Panc1 (cell line): Measurements from ENCODE around the gene AQP12B. TPM values are rescaled to one million over a fixed set of nuclear protein-coding genes. Genes with fewer than 3 reads are reported as not detected.

Source experiments
- ATAC-seq: fragments of 200-7000 bp; cut with Tn5 transposase; 2 replicates; pipeline ENCODE4 v1.9.1; 2020; ENCODE audit warnings: mild to moderate bottlenecking, moderate library complexity
- BruUV-seq: library from RNA; stranded (reverse); fragments of 400-500 nt; replicated peaks from 2 replicates; lab custom pipeline; 2021; lab: Mats Ljungman, UMichigan
- CTCF ChIA-PET: fragments of 300-600 bp; sonication (Branson Sonifier 250); formaldehyde crosslinking; loops from one replicate; lab custom pipeline; 2022; ENCODE audit warnings: antibody characterized with exemption; lab: Charles Lee
- POLR2A ChIA-PET: fragments of 300-600 bp; sonication (Branson Sonifier 250); formaldehyde crosslinking; loops from one replicate; lab custom pipeline; 2022; ENCODE audit warnings: antibody characterized with exemption; lab: Charles Lee
- DNase-seq: peaks from one replicate; pipeline ENCODE4 v3.0.0-alpha.2; 2010; ENCODE audit warnings: low read depth, low spot score
- H3K27ac ChIP-seq: 2 replicates; pipeline ENCODE4 v1.5.1; 2011; ENCODE audit warnings: mild to moderate bottlenecking, low read length, inconsistent platforms
- H3K27me3 ChIP-seq: fragments of 200-500 bp; sonication (Bioruptor generic); 2 replicates; pipeline ENCODE4 v1.6.0; 2014; ENCODE audit warnings: low read length, inconsistent platforms; ENCODE audit not compliant: control insufficient read depth, insufficient read depth
- H3K36me3 ChIP-seq: fragments of 200-500 bp; sonication (Bioruptor generic); 2 replicates; pipeline ENCODE4 v1.5.1; 2014; ENCODE audit warnings: inconsistent platforms, mild to moderate bottlenecking, low read length, moderate library complexity; ENCODE audit not compliant: control insufficient read depth, insufficient read depth
- H3K4me1 ChIP-seq: 2 replicates; pipeline ENCODE4 v1.5.1; 2011; ENCODE audit warnings: inconsistent platforms, mild to moderate bottlenecking, low read length, moderate library complexity; ENCODE audit not compliant: control insufficient read depth, insufficient read depth
- H3K4me3 ChIP-seq, 2 experiments: 2 replicates each; pipeline ENCODE4 v1.5.1; 2011 to 2012; ENCODE audit warnings: low read depth in 2 of 2, low read length in 2 of 2, mild to moderate bottlenecking in 2 of 2, inconsistent platforms in 1 of 2, moderate library complexity in 1 of 2
- H3K9me3 ChIP-seq: fragments of 200-500 bp; sonication (Bioruptor generic); 2 replicates; pipeline ENCODE4 v1.5.1; 2014; ENCODE audit warnings: low read depth, mild to moderate bottlenecking, inconsistent platforms, low read length, moderate library complexity; ENCODE audit not compliant: control insufficient read depth, insufficient read depth
- CTCF ChIP-seq: fragments of 450-650 bp; IDR thresholded peaks from 2 replicates; pipeline ENCODE4 v1.5.1; 2017; ENCODE audit warnings: mild to moderate bottlenecking
- POLR2AphosphoS5 ChIP-seq: IDR thresholded peaks from 2 replicates; pipeline ENCODE4 v1.6.1; 2012; ENCODE audit warnings: mild to moderate bottlenecking, low read depth, low read length, moderate library complexity
- SIN3A ChIP-seq: IDR thresholded peaks from 2 replicates; pipeline ENCODE4 v1.6.1; 2012; ENCODE audit warnings: low read depth, mild to moderate bottlenecking, low read length, moderate library complexity, borderline replicate concordance; ENCODE audit not compliant: insufficient read depth
- TCF7L2 ChIP-seq: IDR thresholded peaks from 2 replicates; pipeline ENCODE4 v1.6.1; 2011; ENCODE audit warnings: mild to moderate bottlenecking, low read depth, low read length, inconsistent platforms
- in situ Hi-C: cut with HindIII; loops from 2 replicates; pipeline ENCODE4 v1.10.0; 2016; ENCODE audit warnings: low sequenced_read_pairs, low pct_unique_long_range_greater_than_20kb
- intact Hi-C: fragments of 100-400 bp; cut with micrococcal nuclease; formaldehyde crosslinking; loops from one replicate; pipeline ENCODE4 v1.10.0; 2022; ENCODE audit not compliant: unreplicated experiment
- total RNA-seq: library from RNA; stranded (reverse); gene quantifications from one replicate; pipeline ENCODE4 v1.2.1, GENCODE V29; 2021; ENCODE audit not compliant: unreplicated experiment
- TF ChIP-seq, protein P1 (sequence below), 2 experiments: IDR thresholded peaks; 2 replicates each; pipeline ENCODE4 v1.6.1; 2011 to 2012; ENCODE audit warnings: low read depth in 2 of 2, control low read depth in 1 of 2, low read length in 1 of 2, mild to moderate bottlenecking in 1 of 2, moderate library complexity in 1 of 2; ENCODE audit not compliant: insufficient read depth in 1 of 2

The AQP12B gene
- total RNA-seq, 1 experiment from 2014 or later = not detected

DNA sequence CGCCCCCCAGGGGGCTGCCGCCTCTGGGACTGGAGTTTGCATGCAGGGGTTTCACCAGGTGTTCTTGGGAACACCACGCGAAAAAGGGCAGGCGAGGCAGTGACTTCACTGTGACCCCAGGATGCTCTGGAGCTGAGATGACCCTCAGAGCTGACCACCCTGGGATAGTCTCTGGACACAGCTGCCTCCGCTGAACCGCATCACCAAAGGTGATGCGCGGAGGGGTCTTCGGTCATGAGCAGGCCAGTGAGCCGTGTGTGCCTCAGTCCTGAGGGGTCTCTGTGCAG is 39.9 kb downstream of the AQP12B start:
- in situ Hi-C loops = no loop called here
- no TSS peak for BruUV-seq
- POLR2A ChIA-PET = no interaction called here
- CTCF ChIA-PET = interaction anchor here (0.5 kb wide), 1 partner anchor 88 kb away, joined by 6 read pairs; no protein-coding TSS in a partner anchor
- no peak for DNase-seq
- intact Hi-C loops = no loop called here
- H3K4me1 ChIP-seq = no peaks in the 10 kb centered on the region
- H3K27ac ChIP-seq = no peak overlapping the region
- H3K36me3 ChIP-seq = no peaks in the 10 kb centered on the region
- no peaks in the 10 kb centered on the region for H3K27me3 ChIP-seq
- no peak overlapping the region for H3K4me3 ChIP-seq
- no peak for ATAC-seq
- no peaks in the 10 kb centered on the region for H3K9me3 ChIP-seq
- TF ChIP-seq SIN3A = no peak

GRCh38 chr2:240642061-240642805 is 40.5 kb downstream of the AQP12B start:
- no peak for ATAC-seq
- in situ Hi-C loops = no loop called here
- CTCF ChIA-PET = interaction anchor here (0.5 kb wide), 1 partner anchor 89 kb away, joined by 6 read pairs; no protein-coding TSS in a partner anchor
- TF ChIP-seq SIN3A (no peak), CTCF (no peak), POLR2AphosphoS5 (no peak), TCF7L2 (no peak)
- TF ChIP-seq, protein P1, sequence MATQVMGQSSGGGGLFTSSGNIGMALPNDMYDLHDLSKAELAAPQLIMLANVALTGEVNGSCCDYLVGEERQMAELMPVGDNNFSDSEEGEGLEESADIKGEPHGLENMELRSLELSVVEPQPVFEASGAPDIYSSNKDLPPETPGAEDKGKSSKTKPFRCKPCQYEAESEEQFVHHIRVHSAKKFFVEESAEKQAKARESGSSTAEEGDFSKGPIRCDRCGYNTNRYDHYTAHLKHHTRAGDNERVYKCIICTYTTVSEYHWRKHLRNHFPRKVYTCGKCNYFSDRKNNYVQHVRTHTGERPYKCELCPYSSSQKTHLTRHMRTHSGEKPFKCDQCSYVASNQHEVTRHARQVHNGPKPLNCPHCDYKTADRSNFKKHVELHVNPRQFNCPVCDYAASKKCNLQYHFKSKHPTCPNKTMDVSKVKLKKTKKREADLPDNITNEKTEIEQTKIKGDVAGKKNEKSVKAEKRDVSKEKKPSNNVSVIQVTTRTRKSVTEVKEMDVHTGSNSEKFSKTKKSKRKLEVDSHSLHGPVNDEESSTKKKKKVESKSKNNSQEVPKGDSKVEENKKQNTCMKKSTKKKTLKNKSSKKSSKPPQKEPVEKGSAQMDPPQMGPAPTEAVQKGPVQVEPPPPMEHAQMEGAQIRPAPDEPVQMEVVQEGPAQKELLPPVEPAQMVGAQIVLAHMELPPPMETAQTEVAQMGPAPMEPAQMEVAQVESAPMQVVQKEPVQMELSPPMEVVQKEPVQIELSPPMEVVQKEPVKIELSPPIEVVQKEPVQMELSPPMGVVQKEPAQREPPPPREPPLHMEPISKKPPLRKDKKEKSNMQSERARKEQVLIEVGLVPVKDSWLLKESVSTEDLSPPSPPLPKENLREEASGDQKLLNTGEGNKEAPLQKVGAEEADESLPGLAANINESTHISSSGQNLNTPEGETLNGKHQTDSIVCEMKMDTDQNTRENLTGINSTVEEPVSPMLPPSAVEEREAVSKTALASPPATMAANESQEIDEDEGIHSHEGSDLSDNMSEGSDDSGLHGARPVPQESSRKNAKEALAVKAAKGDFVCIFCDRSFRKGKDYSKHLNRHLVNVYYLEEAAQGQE (IDR thresholded peaks at IDR 0.05; ENCODE audit: insufficient read depth in 1 of 2, low read depth in 2 of 2, low read length in 1 of 2) = no peak
- intact Hi-C loops = no loop called here
- H3K4me1 ChIP-seq = no peaks in the 10 kb centered on the region
- no peaks in the 10 kb centered on the region for H3K9me3 ChIP-seq
- BruUV-seq = no TSS peak
- H3K27ac ChIP-seq = no peak overlapping the region
- no peaks in the 10 kb centered on the region for H3K36me3 ChIP-seq
- no peaks in the 10 kb centered on the region for H3K27me3 ChIP-seq
- no peak overlapping the region for H3K4me3 ChIP-seq
- POLR2A ChIA-PET = no interaction called here
- no peak for DNase-seq

DNA sequence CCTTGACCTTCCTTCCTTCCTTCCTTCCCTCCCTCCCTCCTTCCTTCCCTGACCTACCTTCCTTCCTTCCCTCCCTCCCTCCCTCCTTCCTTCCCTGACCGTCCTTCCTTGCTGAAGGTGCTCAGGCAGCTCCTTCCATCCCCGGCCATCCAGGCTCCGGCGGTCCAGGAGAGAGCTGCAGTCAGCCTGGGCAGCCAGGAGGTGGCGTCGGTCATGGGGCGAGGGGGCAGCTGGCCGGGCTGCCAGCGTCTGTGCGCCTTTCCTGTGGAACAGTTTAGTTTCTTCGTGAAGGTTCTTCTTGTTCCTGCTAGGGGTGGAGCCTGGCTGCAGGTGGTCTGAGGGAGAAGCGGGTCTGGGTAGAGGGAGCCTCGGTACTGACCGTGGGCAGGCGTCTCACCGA is 41.7 kb downstream of the AQP12B start:
- ATAC-seq (peak; percentile 89), DNase-seq (no peak)
- in situ Hi-C loops = no loop called here
- no peaks in the 10 kb centered on the region for H3K4me1 ChIP-seq
- ChIA-PET POLR2A (no interaction called here), CTCF (interaction anchor here (0.7 kb wide), 3 partner anchors 199 to 1002 kb away, joined by 3 to 4 read pairs (median 3); no protein-coding TSS in a partner anchor)
- H3K4me3 ChIP-seq = no peak overlapping the region
- no peaks in the 10 kb centered on the region for H3K36me3 ChIP-seq
- intact Hi-C loops = no loop called here
- H3K27me3 ChIP-seq = no peaks in the 10 kb centered on the region
- H3K27ac ChIP-seq = no peak overlapping the region
- no peaks in the 10 kb centered on the region for H3K9me3 ChIP-seq
- TF ChIP-seq, protein P1 (IDR thresholded peaks at IDR 0.05; ENCODE audit: insufficient read depth in 1 of 2, low read depth in 2 of 2, low read length in 1 of 2) = no peak
- TF ChIP-seq SIN3A (no peak), CTCF (no peak; the same call in 1 of the 2 replicates), POLR2AphosphoS5 (no peak), TCF7L2 (no peak)
- no TSS peak for BruUV-seq
